B cell (primary cell): ENCODE measurements around the gene EVC. TPM values are rescaled to one million over a fixed set of nuclear protein-coding genes. Genes with fewer than 3 reads are reported as not detected.

Experiments used
- ATAC-seq: fragments of 200-7000 bp; cut with Tn5 transposase; one replicate; pipeline ENCODE4 v1.10.0; 2021; ENCODE audit warnings: low read depth, mild to moderate bottlenecking, moderate number of reproducible peaks, moderate library complexity
- CTCF ChIA-PET: fragments of 350-600 bp; sonication (Branson Sonifier 250); formaldehyde crosslinking; loops from one replicate; lab custom pipeline; 2021; ENCODE audit warnings: antibody characterized with exemption, inconsistent platforms; lab: Charles Lee
- POLR2A ChIA-PET: fragments of 350-600 bp; sonication (Branson Sonifier 250); formaldehyde crosslinking; loops from one replicate; lab custom pipeline; 2021; ENCODE audit warnings: antibody characterized with exemption; lab: Charles Lee
- DNase-seq: peaks from one replicate; pipeline ENCODE4 v3.0.0; 2013
- H2AFZ ChIP-seq: 2 replicates; pipeline ENCODE4 v1.6.1; 2012; ENCODE audit warnings: mild to moderate bottlenecking, low read depth, low read length; ENCODE audit not compliant: insufficient read depth, poor library complexity, severe bottlenecking
- H3K27ac ChIP-seq, 2 donors: 1 replicate in 1 of 2; 2 replicates in 1 of 2; pipeline ENCODE4 v1.5.1; 2012 to 2013; ENCODE audit warnings: low read length in 2 of 2, mild to moderate bottlenecking in 2 of 2, moderate library complexity in 1 of 2
- H3K27me3 ChIP-seq, 4 experiments: fragments of 200-600 bp in 1 of 4; sonication (generic) in 1 of 4; replicated peaks in 1 of 4; 1 replicate in 2 of 4; 2 replicates in 2 of 4; pipeline versions ENCODE4 v1.6.1 to v1.7.0; 2013 to 2016; ENCODE audit warnings: low read length in 3 of 4, mild to moderate bottlenecking in 2 of 4, mixed read lengths in 1 of 4, moderate library complexity in 1 of 4; ENCODE audit not compliant: insufficient read depth in 4 of 4, control insufficient read depth in 3 of 4; ENCODE audit errors: control extremely low read depth in 1 of 4
- H3K36me3 ChIP-seq, 2 experiments: replicated peaks in 1 of 2; 1 replicate in 1 of 2; 2 replicates in 1 of 2; pipeline versions ENCODE4 v1.6.1 to v1.7.1; 2013; ENCODE audit warnings: low read length in 1 of 2; ENCODE audit not compliant: insufficient read depth in 2 of 2, control insufficient read depth in 1 of 2; ENCODE audit errors: control extremely low read depth in 1 of 2, extremely low read depth in 1 of 2
- H3K4me1 ChIP-seq, 2 donors: fragments of 200-600 bp in 1 of 2; sonication (generic) in 1 of 2; 1 replicate in 1 of 2; 2 replicates in 1 of 2; pipeline versions ENCODE4 v1.5.1 to v1.6.1; 2013 to 2017; ENCODE audit warnings: low read length in 2 of 2; ENCODE audit not compliant: control insufficient read depth in 2 of 2, insufficient read depth in 2 of 2
- H3K4me2 ChIP-seq: replicated peaks from 2 replicates; pipeline ENCODE3; 2012; ENCODE audit warnings: mild to moderate bottlenecking, low read depth, low read length; ENCODE audit not compliant: poor library complexity, severe bottlenecking
- H3K4me3 ChIP-seq, 5 experiments: fragments of 200-600 bp in 1 of 5; sonication (generic) in 1 of 5; 1 replicate in 3 of 5; 2 replicates in 2 of 5; pipeline versions ENCODE4 v1.5.1 to v1.7.0; 2011 to 2016; ENCODE audit warnings: low read length in 4 of 5, mild to moderate bottlenecking in 4 of 5, low read depth in 2 of 5, control low read depth in 1 of 5, moderate library complexity in 1 of 5; ENCODE audit not compliant: insufficient read depth in 1 of 5; ENCODE audit errors: control extremely low read depth in 1 of 5, extremely low read depth in 1 of 5
- H3K79me2 ChIP-seq: fragments of 200-600 bp; sonication (generic); one replicate; pipeline ENCODE4 v1.6.0; 2016; ENCODE audit warnings: low read length; ENCODE audit not compliant: control insufficient read depth, insufficient read depth
- H3K9ac ChIP-seq: fragments of 200-600 bp; sonication (generic); 2 replicates; pipeline ENCODE4 v1.6.1; 2017; ENCODE audit warnings: mild to moderate bottlenecking, low read length, moderate library complexity
- H3K9me3 ChIP-seq, 3 donors: one replicate each; pipeline versions ENCODE4 v1.6.1 to v1.7.1; 2013; ENCODE audit warnings: low read length in 2 of 3; ENCODE audit not compliant: control insufficient read depth in 2 of 3, insufficient read depth in 1 of 3; ENCODE audit errors: control extremely low read depth in 1 of 3
- H4K20me1 ChIP-seq: 2 replicates; pipeline ENCODE4 v1.6.0; 2012; ENCODE audit warnings: mild to moderate bottlenecking, low read length; ENCODE audit not compliant: insufficient read depth, control insufficient read depth, poor library complexity, severe bottlenecking
- H3K27ac Mint-ChIP-seq: one replicate; pipeline ENCODE4 v1.8.0; 2021; ENCODE audit warnings: mixed read lengths
- H3K27me3 Mint-ChIP-seq: one replicate; pipeline ENCODE4 v1.8.0; 2021; ENCODE audit warnings: mixed read lengths
- H3K4me1 Mint-ChIP-seq: one replicate; pipeline ENCODE4 v1.8.0; 2021; ENCODE audit warnings: mixed read lengths
- H3K4me3 Mint-ChIP-seq: one replicate; pipeline ENCODE4 v1.8.0; 2021; ENCODE audit warnings: mixed read lengths
- H3K9me3 Mint-ChIP-seq: one replicate; pipeline ENCODE4 v1.8.0; 2022; ENCODE audit warnings: mixed read lengths; ENCODE audit not compliant: insufficient read depth
- EZH2 ChIP-seq: IDR thresholded peaks from 2 replicates; pipeline ENCODE4 v1.6.1; 2012; ENCODE audit warnings: borderline replicate concordance, low read depth, mild to moderate bottlenecking, moderate library complexity, low read length; ENCODE audit not compliant: insufficient read depth, poor library complexity, severe bottlenecking
- WGBS: methylation state at CpG from one replicate; pipeline ENCODE4 v1.1.5; 2013; ENCODE audit warnings: missing lambda C conversion rate; ENCODE audit not compliant: insufficient coverage; 5-methylcytosine and 5-hydroxymethylcytosine counted together
- intact Hi-C: fragments of 100-400 bp; cut with micrococcal nuclease; formaldehyde crosslinking; loops from one replicate; pipeline ENCODE4 v1.10.0; 2022
- polyA plus RNA-seq: library from polyadenylated mRNA; depleted of rRNA; stranded (reverse); fragments of >200 nt; gene quantifications from 2 replicates; pipeline ENCODE4 v1.2.3, GENCODE V29; 2012
- total RNA-seq, 2 donors: library from RNA; stranded (reverse); fragments of 120-200 nt in 1 of 2; gene quantifications; 1 replicate in 1 of 2; 2 replicates in 1 of 2; pipeline versions ENCODE4 v1.2.3 to v1.2.4, GENCODE V29; 2013 to 2022
- TF ChIP-seq, protein P1 (sequence below): fragments of 200-600 bp; IDR thresholded peaks from one replicate; pipeline ENCODE4 v1.8.0; 2022; ENCODE audit warnings: antibody characterized with exemption, mild to moderate bottlenecking

Gene EVC
- total and polyA plus RNA-seq, 2 donors (not counting 1 experiment from before 2014, with no cell fraction given), result 1.5 TPM; not detected in 1

- Histone ChIP-seq H3K27me3 (no peaks in the 10 kb centered on the region), H3K4me1 (no peaks in the 10 kb centered on the region), H4K20me1 (no peaks in the 10 kb centered on the region), H3K79me2 (no peaks in the 10 kb centered on the region), H3K9me3 (peaks cover 0 to 17% (median 0%) of the 10 kb centered on the region in 3 donors), H3K9ac (no peak overlapping the region), H3K27ac (no peak overlapping the region), H3K36me3 (no peaks in the 10 kb centered on the region), H3K4me2 (no peak overlapping the region), H3K4me3 (no peak overlapping the region), H2AFZ (no peak overlapping the region)
- TF ChIP-seq, protein P1, sequence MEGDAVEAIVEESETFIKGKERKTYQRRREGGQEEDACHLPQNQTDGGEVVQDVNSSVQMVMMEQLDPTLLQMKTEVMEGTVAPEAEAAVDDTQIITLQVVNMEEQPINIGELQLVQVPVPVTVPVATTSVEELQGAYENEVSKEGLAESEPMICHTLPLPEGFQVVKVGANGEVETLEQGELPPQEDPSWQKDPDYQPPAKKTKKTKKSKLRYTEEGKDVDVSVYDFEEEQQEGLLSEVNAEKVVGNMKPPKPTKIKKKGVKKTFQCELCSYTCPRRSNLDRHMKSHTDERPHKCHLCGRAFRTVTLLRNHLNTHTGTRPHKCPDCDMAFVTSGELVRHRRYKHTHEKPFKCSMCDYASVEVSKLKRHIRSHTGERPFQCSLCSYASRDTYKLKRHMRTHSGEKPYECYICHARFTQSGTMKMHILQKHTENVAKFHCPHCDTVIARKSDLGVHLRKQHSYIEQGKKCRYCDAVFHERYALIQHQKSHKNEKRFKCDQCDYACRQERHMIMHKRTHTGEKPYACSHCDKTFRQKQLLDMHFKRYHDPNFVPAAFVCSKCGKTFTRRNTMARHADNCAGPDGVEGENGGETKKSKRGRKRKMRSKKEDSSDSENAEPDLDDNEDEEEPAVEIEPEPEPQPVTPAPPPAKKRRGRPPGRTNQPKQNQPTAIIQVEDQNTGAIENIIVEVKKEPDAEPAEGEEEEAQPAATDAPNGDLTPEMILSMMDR, result no peak
- no peak for TF ChIP-seq EZH2
- intact Hi-C loops, result no loop called here
- no peak overlapping the region for H3K4me3 Mint-ChIP-seq
- H3K9me3 Mint-ChIP-seq, result no peaks in the 10 kb centered on the region
- H3K27me3 Mint-ChIP-seq, result no peaks in the 10 kb centered on the region
- no peaks in the 10 kb centered on the region for H3K4me1 Mint-ChIP-seq
- CTCF ChIA-PET, result no interaction called here
- ATAC-seq (no peak), DNase-seq (no peak)
- no peak overlapping the region for H3K27ac Mint-ChIP-seq
- WGBS, result 87% methylated on average over 15 of the region's 17 CpGs
- POLR2A ChIA-PET, result no interaction called here
These were observed 40.1 kb downstream of the EVC start for GRCh38 chr4:5750946-5751665.

DNA sequence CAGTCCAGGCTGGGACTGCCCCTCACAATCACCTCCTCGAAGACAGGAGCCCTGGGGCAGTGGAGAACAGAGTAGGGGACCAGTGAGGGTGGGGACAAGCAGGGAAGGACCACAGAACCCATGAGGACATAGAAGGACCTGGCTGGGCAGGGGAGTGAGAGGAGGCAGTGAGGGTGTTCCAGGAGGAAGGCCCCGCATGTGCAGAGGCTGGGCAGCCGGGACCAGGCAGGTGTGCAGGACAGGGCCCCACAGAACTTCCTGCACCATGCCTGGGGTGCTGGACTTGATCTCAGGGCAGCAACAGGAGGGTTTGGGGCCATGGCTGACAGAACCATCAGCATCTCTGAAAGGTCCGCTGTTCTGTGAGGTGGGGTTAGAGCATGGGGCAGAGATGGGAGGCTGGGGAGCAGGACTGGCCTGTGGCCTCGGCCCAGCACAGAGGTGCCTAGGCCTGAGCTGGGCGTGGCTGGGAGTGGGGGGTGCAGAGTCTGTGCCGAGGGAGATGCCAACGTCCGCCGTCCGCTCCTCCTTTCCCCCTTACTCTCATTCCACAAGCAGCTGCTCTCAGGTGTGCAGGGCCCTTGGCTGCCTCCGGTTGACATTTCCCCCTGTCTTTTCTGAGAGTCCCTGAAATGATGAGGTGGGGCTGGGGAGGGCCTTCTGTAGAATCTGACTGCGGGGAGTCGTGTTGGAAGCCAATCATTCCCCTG lies 40.8 kb downstream of the EVC start:
- H3K79me2 ChIP-seq, result no peaks in the 10 kb centered on the region
- H3K4me3 ChIP-seq, result no peak overlapping the region
- H4K20me1 ChIP-seq, result no peaks in the 10 kb centered on the region
- H3K4me3 Mint-ChIP-seq, result no peak overlapping the region
- ATAC-seq (no peak), DNase-seq (no peak)
- no peak overlapping the region for H3K27ac Mint-ChIP-seq
- no peaks in the 10 kb centered on the region for H3K27me3 ChIP-seq
- no peak overlapping the region for H3K27ac ChIP-seq
- H3K4me1 Mint-ChIP-seq, result no peaks in the 10 kb centered on the region
- TF ChIP-seq, protein P1, result no peak
- TF ChIP-seq EZH2, result no peak
- ChIA-PET CTCF (no interaction called here), POLR2A (no interaction called here)
- H3K4me1 ChIP-seq, result no peaks in the 10 kb centered on the region
- WGBS, result 94% methylated on average over 5 of the region's 14 CpGs
- H3K9me3 Mint-ChIP-seq, result no peaks in the 10 kb centered on the region
- intact Hi-C loops, result no loop called here
- H2AFZ ChIP-seq, result no peak overlapping the region
- H3K27me3 Mint-ChIP-seq, result no peaks in the 10 kb centered on the region
- H3K4me2 ChIP-seq, result no peak overlapping the region
- H3K9ac ChIP-seq, result no peak overlapping the region
- no peaks in the 10 kb centered on the region for H3K36me3 ChIP-seq
- peaks cover 0 to 17% (median 0%) of the 10 kb centered on the region in 3 donors for H3K9me3 ChIP-seq
